ENCODE data around the gene SLC66A3.

DNA sequence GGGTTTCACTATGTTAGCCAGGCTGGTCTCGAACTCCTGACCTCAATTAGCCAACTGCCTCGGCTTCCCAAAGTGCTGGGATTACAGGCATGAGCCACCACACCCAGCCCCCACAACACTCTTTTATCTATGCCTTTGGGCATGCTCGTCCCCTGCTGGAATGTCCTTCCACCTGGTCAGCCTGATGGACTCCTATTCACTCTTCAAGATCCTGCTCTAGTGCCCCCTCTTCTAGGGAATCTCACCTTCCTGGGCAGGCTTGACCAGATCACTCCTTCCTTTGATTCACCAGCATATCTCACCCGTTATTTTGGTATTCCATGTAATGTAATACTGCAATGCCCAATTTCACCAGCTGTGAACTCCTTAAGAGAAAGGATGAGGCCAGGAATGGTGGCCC, 13.9 kb upstream of the SLC66A3 start:
- TF ChIP-seq, protein P1, sequence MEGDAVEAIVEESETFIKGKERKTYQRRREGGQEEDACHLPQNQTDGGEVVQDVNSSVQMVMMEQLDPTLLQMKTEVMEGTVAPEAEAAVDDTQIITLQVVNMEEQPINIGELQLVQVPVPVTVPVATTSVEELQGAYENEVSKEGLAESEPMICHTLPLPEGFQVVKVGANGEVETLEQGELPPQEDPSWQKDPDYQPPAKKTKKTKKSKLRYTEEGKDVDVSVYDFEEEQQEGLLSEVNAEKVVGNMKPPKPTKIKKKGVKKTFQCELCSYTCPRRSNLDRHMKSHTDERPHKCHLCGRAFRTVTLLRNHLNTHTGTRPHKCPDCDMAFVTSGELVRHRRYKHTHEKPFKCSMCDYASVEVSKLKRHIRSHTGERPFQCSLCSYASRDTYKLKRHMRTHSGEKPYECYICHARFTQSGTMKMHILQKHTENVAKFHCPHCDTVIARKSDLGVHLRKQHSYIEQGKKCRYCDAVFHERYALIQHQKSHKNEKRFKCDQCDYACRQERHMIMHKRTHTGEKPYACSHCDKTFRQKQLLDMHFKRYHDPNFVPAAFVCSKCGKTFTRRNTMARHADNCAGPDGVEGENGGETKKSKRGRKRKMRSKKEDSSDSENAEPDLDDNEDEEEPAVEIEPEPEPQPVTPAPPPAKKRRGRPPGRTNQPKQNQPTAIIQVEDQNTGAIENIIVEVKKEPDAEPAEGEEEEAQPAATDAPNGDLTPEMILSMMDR (IDR thresholded peaks at IDR 0.05; ENCODE audit: low read depth, low read length): no peak
- TF ChIP-seq EZH2phosphoT487 (IDR thresholded peaks at IDR 0.05; ENCODE audit: low read depth): no peak

Data from OCI-LY3 (cell line).